PC-3 (cell line): Measurements from ENCODE around the gene RMND5B. TPM values are rescaled to one million over a fixed set of nuclear protein-coding genes. Genes with fewer than 3 reads are reported as not detected.
"Not testable (repeated sequence)": the region's sequence is repeated elsewhere in the genome, so short reads cannot be mapped to it uniquely, and the experiment has no call there.

Experiments
- ATAC-seq: fragments of 200-7000 bp; cut with Tn5 transposase; 2 replicates; pipeline ENCODE4 v1.9.1; 2020; ENCODE audit warnings: mild to moderate bottlenecking, moderate library complexity
- BruUV-seq: library from RNA; stranded (reverse); fragments of 400-500 nt; replicated peaks from 2 replicates; lab custom pipeline; 2021; lab: Mats Ljungman, UMichigan
- CTCF ChIA-PET: fragments of 300-600 bp; sonication (Branson Sonifier 250); formaldehyde crosslinking; loops from one replicate; lab custom pipeline; 2022; ENCODE audit warnings: antibody characterized with exemption; lab: Charles Lee
- POLR2A ChIA-PET: fragments of 300-600 bp; sonication (Branson Sonifier 250); formaldehyde crosslinking; loops from one replicate; lab custom pipeline; 2022; ENCODE audit warnings: antibody characterized with exemption; ENCODE audit not compliant: unreplicated experiment; lab: Charles Lee
- DNase-seq: peaks from one replicate; pipeline ENCODE4 v3.0.0-alpha.2; 2015
- H2AFZ ChIP-seq: fragments of 300-600 bp; sonication (generic); 2 replicates; pipeline ENCODE4 v1.6.0; 2016; ENCODE audit warnings: antibody characterized with exemption, low read length
- H3F3A ChIP-seq: fragments of 300-600 bp; sonication (generic); one replicate; pipeline ENCODE4 v1.6.0; 2017; ENCODE audit warnings: antibody characterized with exemption, low read length, control low read depth, mild to moderate bottlenecking; ENCODE audit not compliant: unreplicated experiment
- H3K27ac ChIP-seq: fragments of 300-600 bp; sonication (generic); 2 replicates; pipeline ENCODE4 v1.5.1; 2016; ENCODE audit warnings: mild to moderate bottlenecking, low read length
- H3K27me3 ChIP-seq: fragments of 300-600 bp; sonication (generic); 2 replicates; pipeline ENCODE4 v1.6.1; 2016; ENCODE audit warnings: low read length, mixed read lengths
- H3K36me3 ChIP-seq: fragments of 300-600 bp; sonication (generic); 2 replicates; pipeline ENCODE4 v1.6.1; 2016; ENCODE audit warnings: low read depth, mixed run types, low read length, mixed read lengths
- H3K4me1 ChIP-seq: fragments of 300-600 bp; sonication (generic); 2 replicates; pipeline ENCODE4 v1.5.1; 2016; ENCODE audit warnings: low read length; ENCODE audit not compliant: insufficient read depth
- H3K4me2 ChIP-seq: fragments of 300-600 bp; sonication (generic); 2 replicates; pipeline ENCODE4 v1.6.0; 2016; ENCODE audit warnings: low read length
- H3K4me3 ChIP-seq: fragments of 300-600 bp; sonication (generic); 2 replicates; pipeline ENCODE4 v1.5.1; 2016; ENCODE audit warnings: mild to moderate bottlenecking, low read length, mixed read lengths
- H3K79me2 ChIP-seq: fragments of 300-600 bp; sonication (generic); 2 replicates; pipeline ENCODE4 v1.6.1; 2017; ENCODE audit warnings: low read length, mixed read lengths
- H3K9ac ChIP-seq: fragments of 300-600 bp; sonication (generic); 2 replicates; pipeline ENCODE4 v1.6.0; 2016; ENCODE audit warnings: mild to moderate bottlenecking, low read length
- H3K9me2 ChIP-seq: fragments of 300-600 bp; sonication (generic); replicated peaks from 2 replicates; pipeline ENCODE4 v1.6.1; 2016; ENCODE audit warnings: mixed run types, low read length, mixed read lengths
- H3K9me3 ChIP-seq: fragments of 300-600 bp; sonication (generic); 2 replicates; pipeline ENCODE4 v1.6.1; 2016; ENCODE audit warnings: low read length, mixed read lengths
- H4K20me1 ChIP-seq: fragments of 300-600 bp; sonication (generic); 2 replicates; pipeline ENCODE4 v1.6.1; 2016; ENCODE audit warnings: low read length, mixed read lengths
- CTCF ChIP-seq: fragments of 300-600 bp; sonication (generic); conservative IDR thresholded peaks from 2 replicates; pipeline ENCODE4 v1.5.1; 2017; ENCODE audit warnings: antibody characterized with exemption, low read depth, mild to moderate bottlenecking, low read length
- EZH2 ChIP-seq: fragments of 300-600 bp; sonication (generic); IDR thresholded peaks from one replicate; pipeline ENCODE4 v1.6.1; 2017; ENCODE audit warnings: antibody characterized with exemption, mild to moderate bottlenecking, low read length; ENCODE audit not compliant: unreplicated experiment
- EZH2phosphoT487 ChIP-seq: fragments of 300-600 bp; sonication (generic); IDR thresholded peaks from 2 replicates; pipeline ENCODE4 v1.6.1; 2018; ENCODE audit warnings: mild to moderate bottlenecking, antibody characterized with exemption, low read length, borderline replicate concordance
- intact Hi-C: fragments of 100-400 bp; cut with micrococcal nuclease; formaldehyde crosslinking; loops from 2 replicates; pipeline ENCODE4 v1.9.0; 2023
- total RNA-seq: library from RNA; depleted of rRNA; stranded (reverse); fragments of >200 nt; gene quantifications from 2 replicates; pipeline ENCODE4 v1.2.3, GENCODE V29; 2014

The RMND5B gene
- total RNA-seq, 1 experiment from 2014 or later: 33.2 TPM

- CTCF ChIA-PET: no interaction called here
- H4K20me1 ChIP-seq: no peaks in the 10 kb centered on the region
- H3K4me3 ChIP-seq: no peak overlapping the region
- ATAC-seq: no peak
- peaks cover 7% of the 10 kb centered on the region for H3K79me2 ChIP-seq
- TF ChIP-seq EZH2phosphoT487: no peak
- no peak for TF ChIP-seq CTCF
- H3K27me3 ChIP-seq: no peaks in the 10 kb centered on the region
- no peak overlapping the region for H3K9ac ChIP-seq
- H2AFZ ChIP-seq: no peak overlapping the region
- no peaks in the 10 kb centered on the region for H3F3A ChIP-seq
- no peak overlapping the region for H3K4me2 ChIP-seq
- no peaks in the 10 kb centered on the region for H3K36me3 ChIP-seq
- no peak overlapping the region for H3K27ac ChIP-seq
- POLR2A ChIA-PET: no interaction called here
- no peak for DNase-seq
- H3K4me1 ChIP-seq: peaks cover 28% of the 10 kb centered on the region
- BruUV-seq: no TSS peak
- intact Hi-C loops: no loop called here
- no peaks in the 10 kb centered on the region for H3K9me3 ChIP-seq
- H3K9me2 ChIP-seq: no peaks in the 10 kb centered on the region
Measured at GRCh38 chr5:178126556-178126955, 4.3 kb upstream of the RMND5B start.

- H3K9me3 ChIP-seq, H4K20me1 ChIP-seq, POLR2A ChIA-PET, H2AFZ ChIP-seq, H3F3A ChIP-seq, intact Hi-C loops, H3K9ac ChIP-seq, ATAC-seq, BruUV-seq, DNase-seq, H3K36me3 ChIP-seq, H3K9me2 ChIP-seq, H3K27ac ChIP-seq, H3K27me3 ChIP-seq, H3K4me2 ChIP-seq, CTCF ChIA-PET, H3K4me3 ChIP-seq: not testable (repeated sequence)
- peaks cover 16% of the 10 kb centered on the region for H3K79me2 ChIP-seq
- peaks cover 32% of the 10 kb centered on the region for H3K4me1 ChIP-seq
Measured at GRCh38 chr5:178127300-178128009, 3.4 kb upstream of the RMND5B start.

- H3K9me3 ChIP-seq: no peaks in the 10 kb centered on the region
- no peak overlapping the region for H3K4me3 ChIP-seq
- no peak overlapping the region for H2AFZ ChIP-seq
- POLR2A ChIA-PET: no interaction called here
- no peak overlapping the region for H3K4me2 ChIP-seq
- no peaks in the 10 kb centered on the region for H3F3A ChIP-seq
- no peak for ATAC-seq
- DNase-seq: no peak
- BruUV-seq: no TSS peak
- H3K27me3 ChIP-seq: no peaks in the 10 kb centered on the region
- CTCF ChIA-PET: no interaction called here
- H3K9me2 ChIP-seq: no peaks in the 10 kb centered on the region
- intact Hi-C loops: no loop called here
- no peaks in the 10 kb centered on the region for H4K20me1 ChIP-seq
- TF ChIP-seq CTCF (no peak), EZH2 (no peak), EZH2phosphoT487 (no peak)
- peaks cover 20% of the 10 kb centered on the region for H3K79me2 ChIP-seq
- H3K36me3 ChIP-seq: no peaks in the 10 kb centered on the region
- peaks cover 23% of the 10 kb centered on the region for H3K4me1 ChIP-seq
- H3K27ac ChIP-seq: no peak overlapping the region
- no peak overlapping the region for H3K9ac ChIP-seq
Measured at GRCh38 chr5:178129296-178129695, 1.5 kb upstream of the RMND5B start.

GRCh38 chr5:178130234-178130575 lies 609 bp upstream of the RMND5B start:
- H3K79me2 ChIP-seq: peaks cover 22% of the 10 kb centered on the region
- ATAC-seq, CTCF ChIA-PET, H3F3A ChIP-seq, H3K9me3 ChIP-seq, H4K20me1 ChIP-seq, H3K27me3 ChIP-seq, DNase-seq, H3K9me2 ChIP-seq, intact Hi-C loops, POLR2A ChIA-PET, H3K36me3 ChIP-seq: not testable (repeated sequence)
- peak overlapping the region; percentile 90 for H3K4me2 ChIP-seq
- peak overlapping the region; percentile 88 for H3K9ac ChIP-seq
- H3K4me3 ChIP-seq: peak overlapping the region; percentile 100
- H2AFZ ChIP-seq: peak overlapping the region; percentile 88
- peaks cover 16% of the 10 kb centered on the region; the same call in 1 of the 2 replicates for H3K4me1 ChIP-seq
- H3K27ac ChIP-seq: peak overlapping the region; percentile 43
- TSS peak; percentile 71 for BruUV-seq
